GM19324 (cell line): ENCODE results near the gene ARNT2.

Experiments used
- ATAC-seq: cut with Tn5 transposase; IDR thresholded peaks from one replicate; pipeline ENCODE4 v1.9.1; 2021; ENCODE audit warnings: mild to moderate bottlenecking, moderate library complexity; ENCODE audit not compliant: unreplicated experiment, low FRiP score

Gene ARNT2

GRCh38 chr15:80405554-80405850 lies 1.3 kb downstream of the ARNT2 start:
- no peak for ATAC-seq

GRCh38 chr15:80405970-80406369 lies 1.8 kb downstream of the ARNT2 start:
- no peak for ATAC-seq

- no peak for ATAC-seq
Observed at GRCh38 chr15:80411788-80412288, 7.7 kb downstream of the ARNT2 start.

GRCh38 chr15:80414546-80415357 lies 10.6 kb downstream of the ARNT2 start:
- no peak for ATAC-seq

- no peak for ATAC-seq
Observed at GRCh38 chr15:80415358-80415670, 11.1 kb downstream of the ARNT2 start.

GRCh38 chr15:80416702-80417101 lies 12.5 kb downstream of the ARNT2 start:
- no peak for ATAC-seq

GRCh38 chr15:80418892-80419537 lies 14.8 kb downstream of the ARNT2 start:
- ATAC-seq: no peak

GRCh38 chr15:80419546-80419945 lies 15.4 kb downstream of the ARNT2 start:
- ATAC-seq: no peak

GRCh38 chr15:80420658-80421057 lies 16.5 kb downstream of the ARNT2 start:
- no peak for ATAC-seq

GRCh38 chr15:80423215-80423614 lies 19.0 kb downstream of the ARNT2 start:
- ATAC-seq: no peak

GRCh38 chr15:80424381-80424780 lies 20.2 kb downstream of the ARNT2 start:
- no peak for ATAC-seq

- ATAC-seq: no peak
Observed at GRCh38 chr15:80426316-80426715, 22.1 kb downstream of the ARNT2 start.

- ATAC-seq: no peak
Observed at GRCh38 chr15:80429964-80430363, 25.8 kb downstream of the ARNT2 start.

GRCh38 chr15:80431635-80432344 lies 27.6 kb downstream of the ARNT2 start:
- ATAC-seq: no peak

GRCh38 chr15:80432345-80432702 lies 28.1 kb downstream of the ARNT2 start:
- no peak for ATAC-seq

GRCh38 chr15:80433836-80434235 lies 29.7 kb downstream of the ARNT2 start:
- ATAC-seq: no peak

GRCh38 chr15:80434926-80435720 lies 30.9 kb downstream of the ARNT2 start:
- no peak for ATAC-seq

GRCh38 chr15:80436511-80437307 lies 32.5 kb downstream of the ARNT2 start:
- no peak for ATAC-seq

- no peak for ATAC-seq
Observed at GRCh38 chr15:80437334-80437891, 33.2 kb downstream of the ARNT2 start.

- ATAC-seq: no peak
Observed at GRCh38 chr15:80439140-80439539, 35.0 kb downstream of the ARNT2 start.
